OCI-LY3 (cell line): ENCODE measurements around the gene CERS6.

Source experiments
- H2AFZ ChIP-seq: fragments of 200-600, 300-600 bp; shearing (Covaris generic); 2 replicates; pipeline ENCODE4 v1.6.0; 2014; ENCODE audit warnings: antibody characterized with exemption, low read depth, low read length
- H3K27ac ChIP-seq: fragments of 200-600, 300-600 bp; sonication (generic); 2 replicates; pipeline ENCODE4 v1.5.1; 2014; ENCODE audit warnings: mild to moderate bottlenecking, low read length, moderate library complexity, mixed read lengths
- H3K27me3 ChIP-seq: fragments of 200-600, 300-600 bp; sonication (generic); 2 replicates; pipeline ENCODE4 v1.6.1; 2014; ENCODE audit warnings: low read depth, low read length, mixed read lengths
- H3K36me3 ChIP-seq: fragments of 200-600, 300-600 bp; sonication (generic); replicated peaks from 2 replicates; pipeline ENCODE3; 2014; ENCODE audit warnings: low read depth, low read length, mixed read lengths
- H3K4me1 ChIP-seq: fragments of 300-600, 200-600 bp; sonication (generic); 2 replicates; pipeline ENCODE4 v1.6.1; 2014; ENCODE audit warnings: low read length, mixed read lengths
- H3K4me2 ChIP-seq: fragments of 200-600, 300-600 bp; sonication (generic); 2 replicates; pipeline ENCODE4 v1.6.1; 2014; ENCODE audit warnings: low read length, mixed read lengths
- H3K4me3 ChIP-seq: fragments of 300-600, 200-600 bp; sonication (generic); 2 replicates; pipeline ENCODE4 v1.5.1; 2014; ENCODE audit warnings: antibody characterized with exemption, mild to moderate bottlenecking, low read length, moderate library complexity
- H3K79me2 ChIP-seq: fragments of 300-600, 200-600 bp; shearing (Covaris generic); 2 replicates; pipeline ENCODE4 v1.6.1; 2014; ENCODE audit warnings: mild to moderate bottlenecking, low read length, mixed read lengths
- H3K9ac ChIP-seq: fragments of 300-600, 200-600 bp; shearing (Covaris generic); 2 replicates; pipeline ENCODE4 v1.6.0; 2014; ENCODE audit warnings: mild to moderate bottlenecking, low read length, moderate library complexity
- H3K9me3 ChIP-seq: fragments of 200-600, 300-600 bp; shearing (Covaris generic); 2 replicates; pipeline ENCODE4 v1.6.1; 2014; ENCODE audit warnings: low read length, mixed read lengths; ENCODE audit not compliant: insufficient read depth
- H4K20me1 ChIP-seq: fragments of 200-600, 300-600 bp; sonication (generic); 2 replicates; pipeline ENCODE4 v1.6.1; 2016; ENCODE audit warnings: low read length, mixed read lengths; ENCODE audit not compliant: insufficient read depth
- CTCF ChIP-seq: fragments of 200-600, 300-600 bp; sonication (generic); IDR thresholded peaks from 2 replicates; pipeline ENCODE4 v1.5.1; 2014; ENCODE audit warnings: antibody characterized with exemption, low read length, low read depth
- EZH2phosphoT487 ChIP-seq: fragments of 200-600 bp; shearing (Covaris generic); IDR thresholded peaks from 2 replicates; pipeline ENCODE4 v1.6.1; 2018; ENCODE audit warnings: antibody characterized with exemption, mixed run types, low read depth

CERS6 gene

GRCh38 chr2:168642873-168643272, 186.8 kb downstream of the CERS6 start:
- Histone ChIP-seq H3K27ac (no peak overlapping the region), H3K9ac (no peak overlapping the region), H3K4me3 (no peak overlapping the region), H3K36me3 (no peaks in the 10 kb centered on the region), H3K9me3 (no peaks in the 10 kb centered on the region), H2AFZ (no peak overlapping the region), H3K4me1 (peaks cover 8% of the 10 kb centered on the region; the same call in 1 of the 2 replicates), H3K4me2 (no peak overlapping the region), H3K27me3 (no peaks in the 10 kb centered on the region), H3K79me2 (peaks cover 3% of the 10 kb centered on the region; the same call in 1 of the 2 replicates), H4K20me1 (no peaks in the 10 kb centered on the region)
- TF ChIP-seq CTCF: no peak
- TF ChIP-seq EZH2phosphoT487: no peak

- H3K27ac ChIP-seq: no peak overlapping the region
- H3K27me3 ChIP-seq: no peaks in the 10 kb centered on the region
- no peaks in the 10 kb centered on the region for H4K20me1 ChIP-seq
- H3K9me3 ChIP-seq: no peaks in the 10 kb centered on the region
- peaks cover 7% of the 10 kb centered on the region; the same call in 1 of the 2 replicates for H3K4me1 ChIP-seq
- peaks cover 3% of the 10 kb centered on the region; the same call in 1 of the 2 replicates for H3K79me2 ChIP-seq
- H3K4me2 ChIP-seq: no peak overlapping the region
- H3K9ac ChIP-seq: no peak overlapping the region
- H3K4me3 ChIP-seq: no peak overlapping the region
- no peak for TF ChIP-seq EZH2phosphoT487
- no peak for TF ChIP-seq CTCF
- no peak overlapping the region for H2AFZ ChIP-seq
- H3K36me3 ChIP-seq: no peaks in the 10 kb centered on the region
Observed at GRCh38 chr2:168643979-168644378, 187.9 kb downstream of the CERS6 start.

- no peak overlapping the region for H3K4me2 ChIP-seq
- no peaks in the 10 kb centered on the region for H4K20me1 ChIP-seq
- H3K79me2 ChIP-seq: peaks cover 3% of the 10 kb centered on the region; the same call in 1 of the 2 replicates
- no peak overlapping the region for H3K9ac ChIP-seq
- H3K4me1 ChIP-seq: no peaks in the 10 kb centered on the region
- no peak overlapping the region for H3K27ac ChIP-seq
- H3K4me3 ChIP-seq: no peak overlapping the region
- no peaks in the 10 kb centered on the region for H3K9me3 ChIP-seq
- no peaks in the 10 kb centered on the region for H3K27me3 ChIP-seq
- no peak overlapping the region for H2AFZ ChIP-seq
- no peak for TF ChIP-seq EZH2phosphoT487
- H3K36me3 ChIP-seq: no peaks in the 10 kb centered on the region
Observed at GRCh38 chr2:168645696-168646338, 189.7 kb downstream of the CERS6 start.

DNA sequence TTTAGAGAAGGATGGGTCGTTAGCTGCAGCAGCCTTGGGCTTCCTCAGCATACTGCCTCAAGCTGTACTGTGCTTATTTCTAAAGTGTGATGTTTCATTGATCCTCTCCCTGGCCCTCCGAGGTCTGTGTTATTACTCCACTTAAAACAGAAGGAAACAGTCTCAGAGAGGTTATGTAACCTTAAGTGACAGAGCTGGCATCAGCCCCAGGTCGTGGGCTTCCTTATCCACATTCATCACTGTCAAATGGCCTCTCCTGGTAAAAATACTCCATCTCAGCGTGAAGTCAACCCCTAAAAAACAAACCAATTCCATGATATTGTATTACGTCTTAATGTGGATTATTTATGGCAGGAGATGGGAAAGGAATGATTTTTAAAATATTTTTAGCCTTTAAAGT, 193.0 kb downstream of the CERS6 start:
- Histone ChIP-seq H3K4me1 (no peaks in the 10 kb centered on the region), H3K4me3 (no peak overlapping the region), H4K20me1 (no peaks in the 10 kb centered on the region), H3K9me3 (no peaks in the 10 kb centered on the region), H3K79me2 (peaks cover 3% of the 10 kb centered on the region; the same call in 1 of the 2 replicates), H3K9ac (no peak overlapping the region), H3K36me3 (no peaks in the 10 kb centered on the region), H3K4me2 (no peak overlapping the region), H3K27me3 (no peaks in the 10 kb centered on the region), H3K27ac (no peak overlapping the region), H2AFZ (no peak overlapping the region)
- TF ChIP-seq EZH2phosphoT487 (no peak), CTCF (no peak)
